Transverse colon (tissue), 3 donors: ENCODE measurements around the gene NPIPB6.

Source experiments
- POLR2A ChIP-seq: fragments of 450-650 bp; IDR thresholded peaks from one replicate; pipeline ENCODE4 v1.6.1; 2016; ENCODE audit warnings: antibody characterized with exemption, mild to moderate bottlenecking, moderate library complexity
- POLR2AphosphoS5 ChIP-seq, 3 donors: sonication (generic); formaldehyde crosslinking; IDR thresholded peaks; one replicate each; pipeline ENCODE4 v1.6.1; 2016; ENCODE audit warnings: antibody characterized with exemption in 3 of 3

- no peak for TF ChIP-seq POLR2AphosphoS5 (IDR thresholded peaks at IDR 0.05)
- TF ChIP-seq POLR2A: no peak
These were observed 69.1 kb downstream of the NPIPB6 start for GRCh38 chr16:28294201-28294600.
